ENCODE measurements around the gene CHMP5.
A peak's percentile ranks its signal among the peaks of the same experiment; 100 is the strongest.

Gene CHMP5

GRCh38 chr9:33264473-33265177 lies at the start of gene CHMP5, which contains the start of gene BAG1:
Gene CHMP5 (plus strand): TSS chr9:33265049. CDS start chr9:33265079, 30 bp downstream.
Gene BAG1 (minus strand): TSS chr9:33264708.
- Histone ChIP-seq H3K9me3 (ENCODE audit: control insufficient read depth, insufficient read depth, low read length) (no peaks in the 10 kb centered on the region), H3K36me3 (ENCODE audit: control insufficient read depth, insufficient read depth, low read length) (peaks cover 6% of the 10 kb centered on the region; the same call in 1 of the 2 replicates), H3K4me1 (ENCODE audit: control insufficient read depth, insufficient read depth, low read length) (peaks cover 6% of the 10 kb centered on the region; the same call in 1 of the 2 replicates), H3K4me3 (ENCODE audit: low read length) (peak within 1 kb of the TSS; percentile 86), H3K27ac (ENCODE audit: low read length) (no peak within 1 kb of the TSS), H3K27me3 (ENCODE audit: control insufficient read depth, insufficient read depth, low read length) (no peaks in the 10 kb centered on the region)
- WGBS (ENCODE audit: insufficient coverage, insufficient read length) = no CpG with 5 or more reads among the region's 67 CpGs
- DNase-seq (ENCODE audit: low read depth, low spot score) = peak; percentile 97

DNA sequence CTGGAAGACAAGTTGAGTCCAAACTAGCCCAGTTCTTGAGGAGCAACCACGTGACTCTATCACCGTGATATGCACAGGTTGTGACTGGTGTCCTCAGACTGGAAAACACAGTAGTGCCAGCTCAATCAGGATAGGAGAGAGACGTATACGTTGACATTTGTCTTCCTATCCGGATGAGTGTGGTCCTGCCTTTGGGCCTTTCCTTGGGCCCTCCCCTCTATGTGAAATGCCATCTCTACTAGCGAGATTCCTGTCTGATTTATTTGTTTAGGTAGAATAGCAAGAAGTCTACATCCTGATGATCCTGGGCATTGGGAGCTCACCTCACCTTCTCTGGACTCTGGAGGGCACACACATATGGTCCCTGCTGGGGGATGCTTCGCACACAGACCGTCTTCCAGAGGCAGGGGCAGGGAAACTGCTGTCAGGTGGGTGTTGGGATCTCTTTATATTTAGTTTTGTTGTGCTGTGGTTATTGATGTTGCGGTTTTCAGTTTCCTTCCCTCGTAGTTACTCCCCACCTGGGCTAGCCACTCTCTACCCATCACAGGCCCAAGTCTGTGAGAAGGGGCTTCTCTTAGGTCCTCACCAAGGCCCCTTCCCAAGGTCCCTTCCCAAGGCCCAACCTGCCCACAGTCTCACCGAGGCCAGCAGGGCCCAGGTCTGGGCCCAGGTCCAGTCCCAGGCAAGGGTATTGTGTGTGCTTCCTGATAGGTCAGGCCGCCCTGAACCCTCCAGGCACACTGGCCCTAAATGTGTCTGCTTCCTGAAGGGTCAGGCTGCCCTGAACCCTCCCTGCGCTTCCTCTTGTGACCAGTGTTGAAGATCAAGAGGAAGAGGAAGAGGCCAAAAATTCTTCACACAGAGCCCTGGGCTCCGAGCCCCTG lies 43.9 kb upstream of the CHMP5 start:
- no peaks in the 10 kb centered on the region for H3K4me1 ChIP-seq (ENCODE audit: control insufficient read depth, insufficient read depth, low read length)
- no peaks in the 10 kb centered on the region for H3K9me3 ChIP-seq (ENCODE audit: control insufficient read depth, insufficient read depth, low read length)
- no peak for DNase-seq (ENCODE audit: low read depth, low spot score)
- WGBS (ENCODE audit: insufficient coverage, insufficient read length) = no CpG with 5 or more reads among the region's 14 CpGs
- no peaks in the 10 kb centered on the region for H3K36me3 ChIP-seq (ENCODE audit: control insufficient read depth, insufficient read depth, low read length)
- no peak overlapping the region for H3K4me3 ChIP-seq (ENCODE audit: low read length)
- H3K27me3 ChIP-seq (ENCODE audit: control insufficient read depth, insufficient read depth, low read length) = no peaks in the 10 kb centered on the region
- H3K27ac ChIP-seq (ENCODE audit: low read length) = no peak overlapping the region

GRCh38 chr9:33221568-33221884 lies 43.3 kb upstream of the CHMP5 start:
- no CpG with 5 or more reads among the region's 3 CpGs for WGBS (ENCODE audit: insufficient coverage, insufficient read length)
- DNase-seq (ENCODE audit: low read depth, low spot score) = no peak
- Histone ChIP-seq H3K27ac (ENCODE audit: low read length) (no peak overlapping the region), H3K36me3 (ENCODE audit: control insufficient read depth, insufficient read depth, low read length) (no peaks in the 10 kb centered on the region), H3K27me3 (ENCODE audit: control insufficient read depth, insufficient read depth, low read length) (no peaks in the 10 kb centered on the region), H3K4me1 (ENCODE audit: control insufficient read depth, insufficient read depth, low read length) (no peaks in the 10 kb centered on the region), H3K4me3 (ENCODE audit: low read length) (no peak overlapping the region), H3K9me3 (ENCODE audit: control insufficient read depth, insufficient read depth, low read length) (no peaks in the 10 kb centered on the region)

- no peak overlapping the region for H3K4me3 ChIP-seq (ENCODE audit: low read length)
- H3K4me1 ChIP-seq (ENCODE audit: control insufficient read depth, insufficient read depth, low read length) = no peaks in the 10 kb centered on the region
- H3K27ac ChIP-seq (ENCODE audit: low read length) = no peak overlapping the region
- WGBS (ENCODE audit: insufficient coverage, insufficient read length) = no CpG with 5 or more reads among the region's 3 CpGs
- no peaks in the 10 kb centered on the region for H3K36me3 ChIP-seq (ENCODE audit: control insufficient read depth, insufficient read depth, low read length)
- H3K27me3 ChIP-seq (ENCODE audit: control insufficient read depth, insufficient read depth, low read length) = no peaks in the 10 kb centered on the region
- no peak for DNase-seq (ENCODE audit: low read depth, low spot score)
- no peaks in the 10 kb centered on the region for H3K9me3 ChIP-seq (ENCODE audit: control insufficient read depth, insufficient read depth, low read length)
Measured at GRCh38 chr9:33222031-33222430, 42.8 kb upstream of the CHMP5 start.

DNA sequence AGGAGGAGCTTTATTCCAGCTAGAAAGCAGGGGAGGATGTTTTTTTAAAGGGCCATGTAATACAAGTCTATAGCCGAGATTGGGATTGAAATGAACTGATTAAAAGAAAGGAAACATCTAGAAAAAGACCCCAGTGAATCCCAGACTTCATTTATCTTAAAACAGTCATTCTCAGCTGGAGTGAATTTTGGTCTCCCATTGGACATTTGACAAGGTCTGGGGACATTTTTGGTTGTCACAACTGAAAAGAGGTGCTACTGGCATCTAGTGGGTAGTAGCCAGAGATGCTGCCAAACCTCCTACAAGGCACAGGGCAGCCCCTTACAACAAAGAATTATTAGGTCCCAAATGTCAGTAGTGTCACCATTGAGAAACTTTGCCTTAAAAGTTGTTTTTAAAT lies 41.2 kb upstream of the CHMP5 start:
- no peaks in the 10 kb centered on the region for H3K9me3 ChIP-seq (ENCODE audit: control insufficient read depth, insufficient read depth, low read length)
- no peaks in the 10 kb centered on the region for H3K27me3 ChIP-seq (ENCODE audit: control insufficient read depth, insufficient read depth, low read length)
- H3K4me3 ChIP-seq (ENCODE audit: low read length) = no peak overlapping the region
- no peak overlapping the region for H3K27ac ChIP-seq (ENCODE audit: low read length)
- DNase-seq (ENCODE audit: low read depth, low spot score) = no peak
- no peaks in the 10 kb centered on the region for H3K36me3 ChIP-seq (ENCODE audit: control insufficient read depth, insufficient read depth, low read length)
- WGBS (ENCODE audit: insufficient coverage, insufficient read length) = no CpG with 5 or more reads among the region's 1 CpG
- no peaks in the 10 kb centered on the region for H3K4me1 ChIP-seq (ENCODE audit: control insufficient read depth, insufficient read depth, low read length)

- Histone ChIP-seq H3K36me3 (ENCODE audit: control insufficient read depth, insufficient read depth, low read length) (no peaks in the 10 kb centered on the region), H3K27me3 (ENCODE audit: control insufficient read depth, insufficient read depth, low read length) (no peaks in the 10 kb centered on the region), H3K9me3 (ENCODE audit: control insufficient read depth, insufficient read depth, low read length) (no peaks in the 10 kb centered on the region), H3K4me3 (ENCODE audit: low read length) (no peak overlapping the region), H3K27ac (ENCODE audit: low read length) (no peak overlapping the region), H3K4me1 (ENCODE audit: control insufficient read depth, insufficient read depth, low read length) (no peaks in the 10 kb centered on the region)
- no peak for DNase-seq (ENCODE audit: low read depth, low spot score)
- no CpG with 5 or more reads among the region's 6 CpGs for WGBS (ENCODE audit: insufficient coverage, insufficient read length)
Measured at GRCh38 chr9:33225319-33226147, 39.3 kb upstream of the CHMP5 start.

DNA sequence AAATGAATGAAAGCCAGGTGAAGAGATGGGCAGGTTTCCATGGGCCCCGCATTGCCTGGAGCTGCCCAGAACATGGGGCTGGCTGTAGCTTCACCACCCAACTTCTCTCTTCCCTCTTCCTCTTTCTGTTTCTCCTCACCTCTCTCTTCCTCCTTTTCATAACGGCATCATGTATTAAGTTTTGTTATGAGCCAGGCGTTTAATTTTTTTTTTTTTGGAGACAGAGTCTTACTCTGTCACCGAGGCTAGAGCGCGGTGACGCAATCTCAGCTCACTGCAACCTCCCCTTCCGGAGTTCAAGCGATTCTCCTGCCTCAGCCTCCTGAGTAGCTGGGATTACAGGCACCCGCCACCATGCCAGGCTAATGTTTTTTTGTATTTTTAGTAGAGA lies 37.8 kb upstream of the CHMP5 start:
- Histone ChIP-seq H3K4me3 (ENCODE audit: low read length) (no peak overlapping the region), H3K9me3 (ENCODE audit: control insufficient read depth, insufficient read depth, low read length) (no peaks in the 10 kb centered on the region), H3K27me3 (ENCODE audit: control insufficient read depth, insufficient read depth, low read length) (no peaks in the 10 kb centered on the region), H3K27ac (ENCODE audit: low read length) (no peak overlapping the region), H3K4me1 (ENCODE audit: control insufficient read depth, insufficient read depth, low read length) (no peaks in the 10 kb centered on the region), H3K36me3 (ENCODE audit: control insufficient read depth, insufficient read depth, low read length) (no peaks in the 10 kb centered on the region)
- no CpG with 5 or more reads among the region's 10 CpGs for WGBS (ENCODE audit: insufficient coverage, insufficient read length)
- no peak for DNase-seq (ENCODE audit: low read depth, low spot score)

DNA sequence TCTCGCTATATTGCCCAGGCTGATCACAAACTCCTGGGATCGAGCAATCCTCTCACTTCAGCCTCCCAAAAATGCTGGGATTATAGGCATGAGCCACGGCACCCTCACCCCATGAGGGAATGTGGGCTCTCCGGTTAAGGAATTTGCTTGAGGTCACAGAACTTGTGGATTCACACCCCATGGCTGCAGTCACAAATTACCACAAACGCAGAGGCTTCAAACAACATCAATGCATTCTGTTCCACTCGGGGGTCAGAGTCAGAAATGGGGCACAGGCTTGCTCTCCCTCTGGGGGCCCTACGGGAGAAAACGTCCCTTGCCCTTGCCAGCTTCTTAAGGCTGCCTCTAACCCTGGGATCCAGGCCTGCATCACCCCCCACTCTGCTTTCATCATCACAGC lies 37.1 kb upstream of the CHMP5 start:
- no CpG with 5 or more reads among the region's 8 CpGs for WGBS (ENCODE audit: insufficient coverage, insufficient read length)
- Histone ChIP-seq H3K36me3 (ENCODE audit: control insufficient read depth, insufficient read depth, low read length) (no peaks in the 10 kb centered on the region), H3K27me3 (ENCODE audit: control insufficient read depth, insufficient read depth, low read length) (no peaks in the 10 kb centered on the region), H3K9me3 (ENCODE audit: control insufficient read depth, insufficient read depth, low read length) (no peaks in the 10 kb centered on the region), H3K4me3 (ENCODE audit: low read length) (no peak overlapping the region), H3K4me1 (ENCODE audit: control insufficient read depth, insufficient read depth, low read length) (no peaks in the 10 kb centered on the region), H3K27ac (ENCODE audit: low read length) (no peak overlapping the region)
- no peak for DNase-seq (ENCODE audit: low read depth, low spot score)

DNA sequence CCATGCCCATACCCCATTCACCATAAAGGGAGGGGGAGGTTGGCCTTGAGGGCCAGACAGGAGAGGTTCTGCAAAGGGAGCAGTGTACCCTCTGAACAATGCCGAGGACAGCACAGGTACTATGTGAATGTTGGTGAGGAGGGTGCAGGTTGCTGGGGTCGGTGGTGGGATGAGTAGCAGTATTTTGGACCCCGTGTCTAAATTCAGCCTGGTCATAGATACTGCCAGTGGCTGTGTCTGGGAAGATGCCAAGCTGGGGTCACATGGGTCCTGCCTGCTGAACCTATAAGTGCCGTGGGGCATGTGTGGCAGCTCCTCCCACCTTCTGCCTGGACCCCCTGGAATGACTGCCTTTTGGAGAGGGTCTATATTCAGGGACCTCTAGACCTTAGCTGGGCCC lies 36.2 kb upstream of the CHMP5 start:
- Histone ChIP-seq H3K27me3 (ENCODE audit: control insufficient read depth, insufficient read depth, low read length) (no peaks in the 10 kb centered on the region), H3K4me3 (ENCODE audit: low read length) (no peak overlapping the region), H3K36me3 (ENCODE audit: control insufficient read depth, insufficient read depth, low read length) (no peaks in the 10 kb centered on the region), H3K27ac (ENCODE audit: low read length) (no peak overlapping the region), H3K4me1 (ENCODE audit: control insufficient read depth, insufficient read depth, low read length) (no peaks in the 10 kb centered on the region), H3K9me3 (ENCODE audit: control insufficient read depth, insufficient read depth, low read length) (no peaks in the 10 kb centered on the region)
- no peak for DNase-seq (ENCODE audit: low read depth, low spot score)
- no CpG with 5 or more reads among the region's 4 CpGs for WGBS (ENCODE audit: insufficient coverage, insufficient read length)

DNA sequence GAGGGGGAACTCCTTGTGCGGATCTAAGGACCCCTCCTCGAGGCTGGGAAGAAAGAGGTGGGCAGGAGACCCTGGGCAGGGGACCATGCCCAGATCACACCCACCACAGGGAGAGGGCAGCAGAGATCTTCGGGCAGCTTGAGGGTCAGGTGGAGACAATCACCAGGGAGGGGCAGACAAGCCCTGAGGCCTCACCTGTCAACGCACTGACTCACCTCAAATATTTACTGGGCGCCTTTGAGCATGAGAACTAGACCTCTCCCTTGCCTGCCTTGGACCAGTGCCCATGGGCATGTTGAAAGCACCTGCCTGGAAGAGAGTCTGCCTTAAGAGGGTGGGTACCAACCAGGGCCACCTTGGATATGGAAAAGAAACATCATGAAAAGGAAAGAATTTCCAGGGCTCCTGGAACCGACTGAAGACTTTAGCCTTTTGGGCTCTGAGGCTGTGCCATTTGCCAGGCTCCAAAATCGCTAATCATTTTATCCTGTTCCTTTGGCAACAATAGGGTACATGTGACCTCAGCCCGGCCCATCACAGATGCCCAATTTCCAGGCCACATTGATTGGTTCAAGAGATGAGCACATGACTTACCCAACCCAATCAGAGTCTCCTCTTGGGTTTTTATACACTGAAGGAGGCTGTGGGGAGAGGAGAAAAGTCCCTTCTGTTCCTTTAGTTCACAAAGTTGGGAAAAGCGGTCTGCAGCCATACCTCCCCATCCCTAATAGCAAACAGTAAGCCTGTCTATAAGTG lies 35.3 kb upstream of the CHMP5 start:
- no peak for DNase-seq (ENCODE audit: low read depth, low spot score)
- no peaks in the 10 kb centered on the region for H3K9me3 ChIP-seq (ENCODE audit: control insufficient read depth, insufficient read depth, low read length)
- no peaks in the 10 kb centered on the region for H3K4me1 ChIP-seq (ENCODE audit: control insufficient read depth, insufficient read depth, low read length)
- no peak overlapping the region for H3K4me3 ChIP-seq (ENCODE audit: low read length)
- no peaks in the 10 kb centered on the region for H3K36me3 ChIP-seq (ENCODE audit: control insufficient read depth, insufficient read depth, low read length)
- H3K27ac ChIP-seq (ENCODE audit: low read length) = no peak overlapping the region
- no peaks in the 10 kb centered on the region for H3K27me3 ChIP-seq (ENCODE audit: control insufficient read depth, insufficient read depth, low read length)
- WGBS (ENCODE audit: insufficient coverage, insufficient read length) = no CpG with 5 or more reads among the region's 9 CpGs
